HG02840 (cell line): ENCODE data around the gene SCNM1.
"Not testable (repeated sequence)": the region's sequence is repeated elsewhere in the genome, so short reads cannot be mapped to it uniquely, and the experiment has no call there.

Experiments used
- ATAC-seq: cut with Tn5 transposase; IDR thresholded peaks from one replicate; pipeline ENCODE4 v1.9.1; 2021; ENCODE audit warnings: mild to moderate bottlenecking, moderate library complexity, moderate number of reproducible peaks; ENCODE audit not compliant: unreplicated experiment, low FRiP score

SCNM1 gene

DNA sequence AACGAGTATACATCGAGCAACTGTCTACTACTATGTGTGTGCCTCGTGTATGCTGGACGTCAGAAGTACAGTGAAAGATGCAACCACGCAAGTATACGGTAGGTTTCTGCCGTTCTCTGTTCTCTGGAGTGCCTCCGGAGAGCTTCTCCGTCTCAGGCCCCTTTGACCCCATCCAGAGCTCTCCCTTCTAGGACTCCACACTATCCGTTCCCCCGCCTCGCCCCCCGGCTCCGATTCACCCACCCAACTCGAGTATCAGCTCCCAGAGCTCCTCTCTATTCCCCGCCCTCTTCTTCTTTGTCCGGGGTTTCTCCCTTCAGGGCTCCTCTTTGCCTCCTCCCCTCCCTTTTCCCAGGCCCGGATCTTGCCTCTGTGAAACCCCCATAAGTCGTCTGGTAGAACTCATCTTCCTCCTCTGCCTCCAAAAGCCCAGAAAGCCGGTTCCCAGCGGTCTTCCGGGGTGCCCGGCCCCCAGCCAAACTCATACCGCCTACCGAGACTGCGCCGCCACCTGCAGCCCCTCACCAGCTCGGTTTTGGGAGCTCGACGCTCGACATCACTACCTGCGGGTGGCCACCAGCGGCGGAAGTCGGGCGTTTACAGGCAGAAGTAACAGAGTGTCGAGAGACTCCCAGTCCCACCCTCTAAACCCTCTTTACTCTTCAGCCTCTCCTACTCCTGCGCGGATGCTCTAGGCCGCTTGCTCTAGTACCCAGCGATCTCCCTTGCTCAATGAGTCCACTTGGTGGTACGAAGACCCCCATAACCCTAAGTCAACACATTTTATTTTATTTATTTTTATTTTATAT is 23.9 kb downstream of the SCNM1 start, which contains the start of gene VPS72:
TSS of gene VPS72 (minus strand) at position 561 of the 809 bp plus-strand sequence. CDS start at position 485, 76 bp downstream.
- ATAC-seq = peak; percentile 71

DNA sequence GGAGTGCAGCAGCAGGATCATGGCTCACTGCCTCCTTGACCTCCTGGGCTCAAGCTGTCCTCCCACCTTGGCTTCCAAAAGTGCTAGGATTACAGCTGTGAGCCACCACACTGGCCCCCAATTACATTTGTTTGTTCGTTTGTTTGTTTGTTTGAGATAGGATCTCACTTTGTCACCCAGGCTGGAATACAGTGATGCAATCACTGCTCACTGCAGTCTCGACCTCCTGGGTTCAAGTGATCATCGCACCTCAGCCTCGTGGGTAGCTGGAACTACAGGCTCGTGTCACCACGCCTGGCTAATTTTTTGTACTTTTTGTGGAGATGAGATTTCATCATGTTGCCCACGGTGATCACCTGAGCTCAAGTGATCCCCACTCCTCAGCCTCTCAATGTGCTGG is 26.1 kb downstream of the SCNM1 start:
- ATAC-seq = no peak

DNA sequence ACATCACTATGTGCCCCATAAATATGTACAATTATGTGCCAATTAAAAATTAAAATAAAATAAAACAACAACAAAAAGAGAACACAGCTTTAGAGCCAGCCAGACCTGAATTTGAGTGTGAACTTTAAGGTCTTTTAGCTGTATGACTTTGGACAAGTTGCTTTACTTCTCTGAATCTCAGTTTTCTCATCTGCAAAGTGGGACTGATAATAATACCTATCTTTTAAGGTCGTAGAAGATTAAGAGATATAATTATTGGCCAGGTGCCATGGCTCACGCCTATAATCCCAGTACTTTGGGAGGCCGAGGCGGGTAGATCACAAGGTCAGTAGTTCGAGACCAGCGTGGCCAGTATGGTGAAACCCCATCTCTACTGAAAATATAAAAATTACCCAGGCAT is 27.4 kb downstream of the SCNM1 start:
- ATAC-seq = no peak

DNA sequence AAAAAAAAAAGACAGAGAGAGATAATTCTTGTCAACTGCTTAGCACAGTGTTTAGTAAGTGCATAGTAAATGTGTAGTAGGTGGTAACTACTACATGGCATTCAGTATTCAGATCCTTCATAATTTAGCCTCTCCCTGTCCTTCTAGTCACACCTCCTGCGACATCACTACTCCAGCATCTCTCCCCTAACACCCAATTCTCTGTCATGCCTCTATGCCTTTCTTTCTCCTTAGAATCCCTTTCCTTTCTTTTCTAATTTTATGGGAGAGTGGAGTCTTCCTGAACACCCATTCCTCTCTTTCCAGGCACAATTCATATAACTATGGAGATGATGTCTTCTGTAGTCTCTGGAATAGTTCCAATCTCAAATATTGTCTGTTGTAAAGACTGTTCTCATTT is 27.9 kb downstream of the SCNM1 start:
- no peak for ATAC-seq

DNA sequence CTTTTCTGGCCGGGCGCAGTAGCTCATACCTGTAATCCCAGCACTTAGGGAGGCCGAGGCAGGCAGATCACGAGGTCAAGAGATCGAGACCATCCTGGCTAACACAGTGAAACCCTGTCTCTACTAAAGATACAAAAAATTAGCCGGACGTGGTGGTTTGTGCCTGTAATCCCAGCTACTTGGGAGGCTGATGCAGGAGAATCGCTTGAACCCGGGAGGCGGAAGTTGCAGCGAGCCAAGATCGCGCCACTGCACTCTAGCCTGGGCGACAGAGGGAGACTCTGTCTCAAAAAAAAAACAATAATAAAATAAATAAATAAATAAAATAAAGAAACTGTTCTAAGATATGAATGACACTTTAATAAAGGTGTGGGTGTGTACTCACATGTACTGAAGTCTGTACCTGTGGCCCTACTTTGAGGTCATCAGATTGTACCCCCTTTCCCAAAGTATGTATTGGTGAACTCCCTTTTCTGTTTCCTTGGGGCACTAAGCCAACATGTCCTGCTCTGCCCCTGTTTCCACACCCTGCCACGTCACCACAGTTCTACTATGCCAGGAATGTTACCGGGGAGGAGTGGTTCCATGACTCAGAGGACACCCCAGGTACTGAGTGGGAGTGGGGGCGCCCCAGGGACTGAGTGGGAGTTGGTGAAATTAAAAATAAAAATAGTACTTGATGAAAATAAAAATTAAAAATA is 29.1 kb downstream of the SCNM1 start:
- ATAC-seq = not testable (repeated sequence)

DNA sequence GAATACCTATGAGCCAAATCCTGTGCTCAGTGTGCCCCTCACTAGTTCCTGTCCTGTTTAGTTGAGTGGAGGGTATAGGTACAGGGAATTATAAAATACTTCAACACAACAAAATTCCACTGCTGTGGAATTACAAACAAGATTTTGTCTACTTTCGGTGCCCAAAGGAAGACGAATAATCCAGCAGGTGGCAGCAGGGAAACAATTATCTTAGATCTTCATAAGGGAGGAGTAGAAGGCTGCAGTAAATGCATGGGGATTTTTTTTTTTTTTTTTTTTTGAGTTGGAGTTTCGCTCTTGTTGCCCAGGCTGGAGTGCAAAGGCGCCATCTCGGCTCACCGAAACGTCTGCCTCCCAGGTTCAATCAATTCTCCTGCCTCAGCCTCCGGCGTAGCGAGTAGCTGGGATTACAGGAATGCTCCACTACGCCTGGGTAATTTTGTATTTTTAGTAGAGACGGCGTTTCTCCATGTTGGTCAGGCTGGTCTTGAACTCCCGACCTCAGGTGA is 30.4 kb downstream of the SCNM1 start:
- ATAC-seq = no peak

DNA sequence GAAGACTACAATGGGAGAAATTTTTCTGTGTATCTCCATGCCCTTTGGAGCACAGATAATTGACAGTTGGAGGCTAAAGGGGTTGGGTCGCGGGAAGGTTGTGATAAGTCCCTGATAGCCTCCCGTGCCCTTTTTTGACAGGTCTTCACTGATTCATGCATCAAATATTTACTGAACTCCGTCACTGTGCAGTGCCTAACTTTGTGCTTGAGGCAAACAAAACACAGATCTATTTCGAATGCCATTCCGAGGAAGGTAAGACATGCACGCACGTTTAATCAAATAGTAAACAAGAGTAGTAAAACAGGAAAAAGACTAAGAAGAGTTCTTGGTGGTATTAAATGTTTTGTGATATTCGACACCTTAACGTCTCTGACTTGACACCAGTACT is 31.9 kb downstream of the SCNM1 start:
- ATAC-seq = no peak

DNA sequence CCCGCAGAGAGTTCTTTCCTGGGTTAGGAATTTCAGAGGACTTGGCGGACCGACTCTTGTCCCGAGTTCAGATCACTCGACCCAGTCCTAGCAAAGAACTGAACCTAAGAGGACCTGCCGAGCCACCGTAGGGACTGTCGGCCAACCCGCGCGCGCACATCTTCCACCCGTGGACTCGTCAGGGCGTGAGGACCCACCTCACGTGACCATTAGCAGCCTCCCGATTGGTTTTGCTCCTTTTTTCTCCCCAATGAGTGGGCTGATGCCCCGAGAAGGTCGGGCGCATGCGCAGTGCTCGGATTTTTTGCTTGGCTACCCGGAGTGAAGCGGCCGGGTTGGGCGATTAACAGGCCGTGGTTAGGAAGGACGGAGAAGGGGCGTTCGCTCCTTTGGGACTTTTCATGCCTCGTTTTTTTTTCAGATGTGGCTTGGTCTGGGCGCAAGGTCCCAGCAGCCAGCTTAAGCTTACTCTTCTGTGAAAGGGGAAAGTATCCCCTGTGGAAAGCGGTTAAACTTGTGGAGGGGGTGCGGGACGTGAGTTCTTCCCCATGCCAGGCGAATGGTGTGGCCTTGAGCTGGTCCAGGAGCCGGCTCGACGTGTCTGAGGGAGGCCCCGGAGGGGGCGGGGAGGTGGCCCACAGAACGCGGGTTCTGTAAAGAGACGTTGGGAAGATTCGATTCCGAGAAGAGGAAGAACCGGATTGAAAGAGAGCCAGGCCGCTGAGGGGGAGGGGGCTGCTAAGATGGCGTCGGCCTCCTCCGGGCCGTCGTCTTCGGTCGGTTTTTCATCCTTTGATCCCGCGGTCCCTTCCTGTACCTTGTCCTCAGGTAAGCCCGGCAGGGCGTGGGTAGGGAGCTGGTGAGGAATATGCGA is 32.5 kb downstream of the SCNM1 start, which contains the start of gene PIP5K1A:
TSS of gene PIP5K1A (plus strand) at position 299 of the 874 bp plus-strand sequence. CDS start at position 744, 445 bp downstream.
- ATAC-seq = peak; percentile 94

DNA sequence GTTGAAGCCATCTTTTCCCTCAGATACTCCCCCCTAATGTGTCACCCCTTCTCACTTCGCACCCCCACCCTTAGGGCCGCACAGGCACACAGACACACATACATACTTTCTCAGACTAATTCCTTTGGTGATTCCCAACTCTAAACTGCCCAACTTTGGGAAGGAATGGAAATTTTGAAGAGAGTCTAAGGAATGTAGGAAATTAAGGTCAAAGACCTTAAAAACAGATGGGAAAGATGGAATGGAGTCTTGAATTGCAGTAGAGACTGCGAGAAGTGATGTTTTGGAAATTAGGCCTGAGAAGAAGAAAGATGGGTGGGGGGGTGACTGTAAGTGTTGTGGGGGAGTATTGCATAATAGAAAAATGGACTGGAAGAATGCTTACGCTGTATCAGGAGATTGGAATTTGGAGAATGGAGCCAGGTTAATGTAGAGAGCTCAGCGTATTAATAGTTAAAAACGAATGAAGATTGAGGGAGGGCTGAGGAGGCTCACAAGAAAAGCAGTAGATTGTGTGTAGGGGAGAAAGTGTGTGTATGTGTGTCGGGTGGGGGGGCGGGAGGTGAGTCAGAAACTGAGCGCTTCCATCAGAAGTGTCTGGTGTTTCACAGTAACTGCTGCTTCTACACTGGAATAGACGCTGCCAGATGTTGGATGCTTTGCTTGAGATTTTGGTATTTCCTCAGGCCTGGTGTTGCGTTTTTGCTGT is 34.1 kb downstream of the SCNM1 start:
- no peak for ATAC-seq

DNA sequence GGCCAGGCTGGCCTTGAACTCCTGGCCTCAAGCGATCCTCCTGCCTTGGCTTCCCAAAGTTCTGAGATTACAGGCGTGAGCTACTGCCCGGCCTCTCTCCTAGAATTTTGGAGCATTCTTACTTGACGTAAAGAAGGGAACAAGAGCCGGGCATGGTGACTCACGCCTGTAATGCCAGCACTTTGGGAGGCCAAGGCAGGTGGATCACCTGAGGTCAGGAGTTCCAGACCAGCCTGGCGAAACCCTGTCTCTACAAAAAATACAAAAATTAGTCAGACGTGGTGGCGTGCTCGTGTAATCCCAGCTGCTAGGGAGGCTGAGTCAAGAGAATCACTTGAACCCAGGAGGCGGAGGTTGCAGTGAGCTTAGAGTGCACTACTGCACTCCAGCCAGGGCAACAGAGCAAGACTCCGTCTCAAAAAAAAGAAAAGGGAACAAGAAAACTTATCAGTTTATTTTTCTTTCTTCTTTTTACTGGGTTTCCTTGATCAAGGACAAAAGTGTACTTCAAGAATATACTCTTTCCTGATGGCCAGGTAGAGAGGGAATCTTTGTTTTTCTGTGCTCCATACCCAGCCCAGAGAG is 39.5 kb downstream of the SCNM1 start:
- not testable (repeated sequence) for ATAC-seq

DNA sequence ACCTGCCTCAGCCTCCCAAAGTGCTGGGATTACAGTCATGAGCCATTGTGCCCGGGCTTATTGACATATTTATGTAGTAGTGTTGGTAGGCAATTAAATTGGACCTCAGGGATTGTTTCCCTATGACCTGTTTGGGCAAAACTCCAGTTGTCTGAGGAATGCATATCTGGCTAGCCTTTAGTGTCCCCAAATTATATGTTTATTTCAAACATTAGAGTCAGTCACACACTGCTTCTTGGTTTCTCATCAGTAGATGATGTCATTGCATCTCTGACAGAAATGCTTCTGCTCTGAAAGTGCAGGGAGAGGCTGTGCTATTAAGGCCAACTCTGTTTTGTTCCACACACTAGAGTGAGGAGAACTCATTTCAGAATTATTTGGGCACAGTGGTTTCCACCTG is 44.9 kb downstream of the SCNM1 start:
- no peak for ATAC-seq

DNA sequence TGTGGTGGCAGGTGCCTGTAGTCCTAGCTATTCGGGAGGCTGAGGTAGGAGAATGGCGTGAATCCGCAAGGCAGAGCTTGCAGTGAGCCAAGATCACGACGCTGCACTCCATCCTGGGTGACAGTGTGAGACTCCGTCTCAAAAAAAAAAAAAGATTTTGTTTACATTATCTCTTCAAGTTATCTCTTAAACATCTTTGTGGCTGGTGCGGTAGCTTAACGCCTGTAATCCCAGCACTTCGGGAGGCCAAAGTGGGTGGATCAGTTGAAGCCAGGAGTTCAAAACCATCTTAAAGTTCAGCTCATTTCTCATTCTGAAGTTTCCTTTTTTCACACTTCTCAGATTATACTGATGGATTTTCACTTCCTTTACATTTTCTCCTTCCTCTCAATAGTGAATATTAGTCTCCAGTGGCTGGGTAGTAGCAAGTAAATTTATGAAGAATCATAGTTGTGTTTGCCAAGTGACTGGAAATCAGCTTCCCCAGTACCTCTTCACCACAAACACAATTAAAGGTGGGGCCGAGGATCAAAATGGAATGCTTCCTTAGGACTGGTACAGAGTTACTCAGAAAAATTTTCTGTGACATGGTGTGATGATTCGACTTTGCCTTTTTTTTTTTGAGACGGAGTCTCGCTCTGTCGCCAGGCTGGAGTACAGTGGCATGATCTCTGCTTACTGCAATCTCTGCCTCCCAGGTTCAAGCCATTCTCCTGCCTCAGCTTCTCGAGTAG is 46.2 kb downstream of the SCNM1 start:
- no peak for ATAC-seq

DNA sequence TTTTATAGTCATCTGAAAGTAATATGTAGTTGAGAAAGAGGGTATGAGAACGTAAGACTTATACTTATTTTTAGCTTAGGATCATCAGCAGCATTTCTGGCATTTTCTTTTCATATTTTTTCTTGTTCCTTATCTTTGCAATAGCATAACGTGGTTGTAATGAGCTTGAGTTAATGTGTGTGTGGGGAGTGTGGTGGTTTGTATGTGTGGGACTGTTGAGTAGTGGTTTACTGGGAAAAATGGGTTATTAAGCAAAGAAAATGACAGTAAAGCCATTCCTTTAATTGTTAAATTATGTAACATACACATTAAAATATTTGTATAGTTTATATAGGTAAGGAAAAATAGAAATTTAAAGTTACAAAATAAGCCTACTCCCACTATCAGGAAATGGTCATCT is 47.6 kb downstream of the SCNM1 start:
- ATAC-seq = no peak
